Testis (tissue), 3 donors: ENCODE measurements around the gene KLHDC7A. TPM values are rescaled to one million over a fixed set of nuclear protein-coding genes. Genes with fewer than 3 reads are reported as not detected.

Experiments used
- DNase-seq: peaks from one replicate; pipeline ENCODE4 v3.0.0-alpha.2; 2019
- H3K27ac ChIP-seq, 2 donors: fragments of 200-600 bp; sonication (generic); one replicate each; pipeline ENCODE4 v1.5.1; 2019
- H3K27me3 ChIP-seq: fragments of 200-600 bp; sonication (generic); one replicate; pipeline ENCODE4 v1.5.1; 2019
- H3K36me3 ChIP-seq: fragments of 200-600 bp; sonication (generic); one replicate; pipeline ENCODE4 v1.5.1; 2017; ENCODE audit warnings: low read depth; ENCODE audit errors: missing control alignments
- H3K4me1 ChIP-seq: fragments of 200-600 bp; sonication (generic); one replicate; pipeline ENCODE4 v1.5.1; 2019
- H3K4me3 ChIP-seq, 2 donors: fragments of 200-600 bp; sonication (generic); one replicate each; pipeline ENCODE4 v1.5.1; 2017 to 2019
- H3K9me3 ChIP-seq: fragments of 200-600 bp; sonication (generic); one replicate; pipeline ENCODE4 v1.5.1; 2017
- CTCF ChIP-seq, 3 experiments: fragments of 450-650 bp in 2 of 3; fragments of 200-600 bp in 1 of 3; sonication (generic) in 1 of 3; IDR thresholded peaks; one replicate each; pipeline ENCODE4 v1.5.1; 2016 to 2019; ENCODE audit warnings: antibody characterized with exemption in 3 of 3, mild to moderate bottlenecking in 2 of 3, moderate library complexity in 1 of 3
- POLR2A ChIP-seq: fragments of 450-650 bp; IDR thresholded peaks from one replicate; pipeline ENCODE4 v1.6.1; 2017; ENCODE audit warnings: antibody characterized with exemption, mild to moderate bottlenecking, moderate library complexity
- WGBS, 2 donors: methylation state at CpG; one replicate each; pipeline ENCODE4 v1.1.5; 2018; 5-methylcytosine and 5-hydroxymethylcytosine counted together
- intact Hi-C: fragments of 100-400 bp; cut with DNase I; formaldehyde crosslinking; loops from one replicate; pipeline ENCODE4 v1.15.1; 2023; ENCODE audit warnings: low total_unique reads
- polyA plus RNA-seq: library from polyadenylated mRNA; stranded (reverse); fragments of 350-450 nt; fragmentation: Illumina TruSeq; extraction: RNeasy Lipid Tissue Mini Kit (QIAGEN cat#74804); gene quantifications from one replicate; pipeline ENCODE4 v1.2.3, GENCODE V29; 2014; ENCODE audit warnings: low read depth, low replicate concordance; ENCODE audit not compliant: insufficient read depth
- total RNA-seq, 2 donors: library from RNA; depleted of rRNA; stranded (reverse); fragments of >200 nt; gene quantifications; one replicate each; pipeline ENCODE4 v1.2.3, GENCODE V29; 2016

The KLHDC7A gene
- total and polyA plus RNA-seq, 3 donors from 2014 or later = 0.06 to 1.3 (median 0.08) TPM

DNA sequence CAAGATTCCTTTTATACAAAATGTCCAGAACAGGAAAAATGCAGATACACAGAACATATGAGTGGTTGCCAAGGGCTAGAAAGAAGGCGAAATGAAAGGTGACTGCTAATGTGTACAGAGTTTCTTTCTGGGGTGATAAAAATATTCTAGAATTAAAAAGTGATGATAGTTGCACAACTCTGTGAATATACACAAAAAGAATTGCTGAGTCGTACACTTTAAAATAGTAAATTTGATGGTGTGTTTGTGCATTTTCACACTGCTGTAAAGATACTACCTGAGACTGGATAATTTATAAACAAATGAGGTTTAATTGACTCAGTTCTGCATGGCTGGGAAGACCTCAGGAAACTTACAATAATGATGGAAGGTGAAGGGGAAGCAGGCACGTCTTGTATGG, 23.9 kb downstream of the KLHDC7A start:
- DNase-seq = no peak
- 66 to 82% methylated on average over 3 of the region's 3 CpGs for WGBS, 2 donors
- Histone ChIP-seq H3K36me3 (no peaks in the 10 kb centered on the region), H3K9me3 (no peaks in the 10 kb centered on the region), H3K27ac (no peak overlapping the region), H3K4me3 (no peak overlapping the region), H3K27me3 (no peaks in the 10 kb centered on the region), H3K4me1 (no peaks in the 10 kb centered on the region)
- intact Hi-C loops = no loop called here
- TF ChIP-seq CTCF (IDR thresholded peaks at IDR 0.05) (no peak), POLR2A (no peak)

- TF ChIP-seq CTCF (IDR thresholded peaks at IDR 0.05) (no peak), POLR2A (no peak)
Observed at GRCh38 chr1:18505666-18506065, 24.9 kb downstream of the KLHDC7A start.

GRCh38 chr1:18508084-18508483, 27.4 kb downstream of the KLHDC7A start:
- no peaks in the 10 kb centered on the region for H3K36me3 ChIP-seq
- no peak overlapping the region for H3K27ac ChIP-seq
- H3K4me1 ChIP-seq = no peaks in the 10 kb centered on the region
- H3K4me3 ChIP-seq = no peak overlapping the region
- no peak for DNase-seq
- H3K9me3 ChIP-seq = no peaks in the 10 kb centered on the region
- intact Hi-C loops = no loop called here
- H3K27me3 ChIP-seq = no peaks in the 10 kb centered on the region
- TF ChIP-seq CTCF (IDR thresholded peaks at IDR 0.05) (no peak), POLR2A (no peak)
- 42 to 100% methylated on average over 1 of the region's 1 CpG for WGBS, 2 donors

More at GRCh38 chr1:18505666-18506065, 24.9 kb downstream of the KLHDC7A start:
- no peak for DNase-seq
- Histone ChIP-seq H3K36me3 (no peaks in the 10 kb centered on the region), H3K4me1 (no peaks in the 10 kb centered on the region), H3K27me3 (no peaks in the 10 kb centered on the region), H3K9me3 (no peaks in the 10 kb centered on the region), H3K4me3 (no peak overlapping the region), H3K27ac (no peak overlapping the region)
- intact Hi-C loops = no loop called here

DNA sequence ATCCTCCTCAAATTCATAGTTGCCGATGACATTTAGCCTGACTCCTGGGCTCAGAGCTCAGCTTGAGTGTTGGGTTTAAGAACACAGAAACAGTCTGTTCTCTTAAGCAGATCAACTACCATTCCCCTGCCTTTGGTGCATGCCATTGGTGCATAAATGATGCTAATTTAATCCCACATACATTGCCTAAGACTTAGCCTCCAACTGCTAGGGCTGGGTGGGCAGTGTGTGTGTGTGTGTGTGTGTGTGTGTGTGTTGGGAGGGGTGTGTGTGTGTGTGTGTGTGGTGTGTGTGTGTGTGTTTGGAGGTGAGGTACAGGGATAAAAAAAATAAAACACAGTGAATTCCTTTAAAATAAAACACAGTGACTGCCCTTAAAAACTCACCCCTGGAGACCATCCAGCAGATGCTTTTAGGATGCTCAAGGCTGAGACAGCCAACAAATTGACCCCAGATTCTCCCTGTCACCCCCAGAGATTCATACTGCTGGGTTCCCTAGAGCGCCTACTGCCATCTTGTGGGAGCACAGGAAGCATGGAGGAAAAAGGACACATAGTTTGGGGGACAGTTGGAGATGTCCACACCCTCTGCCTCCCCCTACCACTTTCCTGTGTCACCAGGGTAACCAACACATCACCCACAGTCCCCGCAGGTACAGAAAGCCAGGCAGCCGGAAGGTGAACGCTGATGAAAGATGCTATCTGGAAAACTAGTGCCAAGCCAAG, 30.6 kb downstream of the KLHDC7A start:
- no peaks in the 10 kb centered on the region for H3K4me1 ChIP-seq
- no peaks in the 10 kb centered on the region for H3K36me3 ChIP-seq
- no peak overlapping the region for H3K27ac ChIP-seq
- H3K4me3 ChIP-seq = no peak overlapping the region
- WGBS, 2 donors = 44 to 70% methylated on average over 5 of the region's 5 CpGs
- H3K27me3 ChIP-seq = no peaks in the 10 kb centered on the region
- DNase-seq = no peak
- intact Hi-C loops = no loop called here
- H3K9me3 ChIP-seq = no peaks in the 10 kb centered on the region
- TF ChIP-seq POLR2A (no peak), CTCF (IDR thresholded peaks at IDR 0.05) (no peak)

DNA sequence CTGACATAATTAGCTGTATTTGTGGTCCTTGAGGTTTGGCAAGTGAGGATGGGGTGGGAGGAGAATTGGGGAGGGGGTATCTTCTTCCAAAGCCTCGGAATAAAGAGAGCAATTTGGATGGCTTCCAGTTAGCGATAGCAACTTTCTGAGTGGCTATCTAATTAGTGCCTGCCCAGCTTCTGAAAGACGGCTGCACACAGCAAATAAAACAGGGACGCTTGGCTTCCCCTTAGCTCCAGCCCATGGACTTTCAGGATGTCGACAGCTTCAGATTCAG, 31.1 kb downstream of the KLHDC7A start:
- Histone ChIP-seq H3K27me3 (no peaks in the 10 kb centered on the region), H3K4me3 (no peak overlapping the region), H3K36me3 (no peaks in the 10 kb centered on the region), H3K4me1 (no peaks in the 10 kb centered on the region), H3K9me3 (no peaks in the 10 kb centered on the region), H3K27ac (no peak overlapping the region)
- WGBS, 2 donors = 45 to 55% methylated on average over 5 of the region's 5 CpGs
- no peak for DNase-seq
- intact Hi-C loops = no loop called here
- TF ChIP-seq CTCF (IDR thresholded peaks at IDR 0.05) (no peak), POLR2A (no peak)
